GM23338 (cell line): ENCODE data around the gene CCDC12. TPM values are rescaled to one million over a fixed set of nuclear protein-coding genes. Genes with fewer than 3 reads are reported as not detected.

Source experiments
- CREB1 ChIP-seq: fragments of 250-450 bp; sonication (Bioruptor Pico); IDR thresholded peaks from 2 replicates; pipeline ENCODE4 v1.5.0; 2020; ENCODE audit warnings: low read depth, mild to moderate bottlenecking, moderate library complexity
- ETS1 ChIP-seq: IDR thresholded peaks from 2 replicates; pipeline ENCODE4 v1.6.1; 2016; ENCODE audit warnings: antibody characterized with exemption
- NANOG ChIP-seq: IDR thresholded peaks from 2 replicates; pipeline ENCODE4 v1.6.1; 2016; ENCODE audit warnings: antibody characterized with exemption, borderline replicate concordance
- POLR2AphosphoS5 ChIP-seq: IDR thresholded peaks from 2 replicates; pipeline ENCODE4 v1.6.1; 2016; ENCODE audit warnings: antibody characterized with exemption, low read depth
- REST ChIP-seq: IDR thresholded peaks from one replicate; pipeline ENCODE4 v1.6.1; 2018; ENCODE audit warnings: antibody characterized with exemption; ENCODE audit not compliant: unreplicated experiment
- ZNF114 ChIP-seq: fragments of 250-450 bp; sonication (Bioruptor Pico); IDR thresholded peaks from 2 replicates; pipeline ENCODE4 v1.5.0; 2020; ENCODE audit warnings: mild to moderate bottlenecking, moderate library complexity
- ZNF462 ChIP-seq: fragments of 250-450 bp; sonication (Bioruptor Pico); IDR thresholded peaks from 2 replicates; pipeline ENCODE4 v1.5.0; 2020; ENCODE audit warnings: mild to moderate bottlenecking, moderate library complexity
- polyA plus RNA-seq: library from polyadenylated mRNA; unstranded; fragments of >200 nt; fragmentation: Nextera tagmentation; extraction: Ambion mirVana; gene quantifications from 2 replicates; pipeline ENCODE4 v1.2.1, GENCODE V29; 2016
- total RNA-seq: library from RNA; depleted of rRNA; stranded (reverse); fragments of >200 nt; shearing (Covaris generic); gene quantifications from 2 replicates; pipeline ENCODE4 v1.2.3, GENCODE V29; 2014

CCDC12 gene
- total and polyA plus RNA-seq, 2 experiments from 2014 or later: 42.9 to 133 TPM

GRCh38 chr3:46960835-46961234, 15.7 kb downstream of the CCDC12 start (continued):
- TF ChIP-seq ZNF462 (CRISPR knock-in tag) (no peak), REST (no peak), NANOG (no peak), CREB1 (no peak), POLR2AphosphoS5 (no peak), ZNF114 (CRISPR knock-in tag) (no peak), ETS1 (no peak)
